PC-9 (cell line): Measurements from ENCODE around the gene CUL2.

ENCODE experiments used
- CTCF ChIP-seq: fragments of 200-600 bp; sonication (generic); conservative IDR thresholded peaks from 2 replicates; pipeline ENCODE4 v1.6.1; 2017; ENCODE audit warnings: mixed run types, antibody characterized with exemption, mild to moderate bottlenecking, moderate library complexity
- EZH2 ChIP-seq: fragments of 200-600 bp; sonication (generic); IDR thresholded peaks from 2 replicates; pipeline ENCODE4 v1.8.0; 2017; ENCODE audit warnings: antibody characterized with exemption, low read depth

GRCh38 chr10:34966451-34966850, 123.7 kb downstream of the CUL2 start:
- no peak for TF ChIP-seq CTCF
- no peak for TF ChIP-seq EZH2
